Left hindlimb (tissue), 1 donor: ENCODE measurements around the gene ZDHHC14.
"Not testable (repeated sequence)": the region's sequence is repeated elsewhere in the genome, so short reads cannot be mapped to it uniquely, and the experiment has no call there.

Experiments
- DNase-seq: peaks from one replicate; pipeline ENCODE4 v3.0.0-alpha.2; 2018

Gene ZDHHC14

GRCh38 chr6:157449610-157450009, 68.6 kb downstream of the ZDHHC14 start:
- no peak for DNase-seq

DNA sequence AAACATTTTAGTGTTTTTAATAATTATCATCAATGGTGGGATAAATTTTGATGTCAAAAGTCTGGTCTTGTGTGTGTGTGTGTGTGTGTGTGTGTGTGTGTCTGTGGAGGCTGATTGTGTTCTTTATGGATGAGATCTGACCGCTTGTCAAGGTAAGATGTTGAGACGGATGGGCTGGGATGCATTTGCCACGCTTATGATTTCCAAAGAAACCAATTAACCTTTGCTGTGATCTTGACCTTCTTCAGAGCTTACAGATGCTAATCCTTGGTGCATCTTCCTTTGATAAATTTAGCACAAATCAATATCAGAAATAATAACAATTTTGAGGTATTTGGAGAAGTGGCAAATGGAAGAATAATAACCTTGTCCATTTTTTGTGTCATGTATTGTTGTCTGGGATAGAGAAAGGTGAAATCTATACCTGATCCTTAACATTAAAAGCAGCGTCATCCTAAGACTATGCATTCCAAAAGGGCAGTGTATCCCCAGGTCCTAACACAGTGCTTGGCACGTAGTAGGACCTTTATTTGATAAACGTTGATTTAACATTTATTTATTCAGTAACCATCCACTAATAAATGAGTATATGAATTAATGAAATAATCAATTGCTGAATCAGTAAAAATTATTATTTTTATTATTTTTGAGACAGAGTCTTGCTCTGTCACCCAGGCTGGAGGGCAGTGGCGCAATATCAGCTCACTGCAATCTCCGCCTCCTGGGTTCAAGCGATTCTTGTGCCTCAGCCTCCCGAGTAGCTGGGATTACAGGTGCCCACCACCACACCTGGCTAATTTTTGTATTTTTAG, 70.1 kb downstream of the ZDHHC14 start:
- DNase-seq: no peak

DNA sequence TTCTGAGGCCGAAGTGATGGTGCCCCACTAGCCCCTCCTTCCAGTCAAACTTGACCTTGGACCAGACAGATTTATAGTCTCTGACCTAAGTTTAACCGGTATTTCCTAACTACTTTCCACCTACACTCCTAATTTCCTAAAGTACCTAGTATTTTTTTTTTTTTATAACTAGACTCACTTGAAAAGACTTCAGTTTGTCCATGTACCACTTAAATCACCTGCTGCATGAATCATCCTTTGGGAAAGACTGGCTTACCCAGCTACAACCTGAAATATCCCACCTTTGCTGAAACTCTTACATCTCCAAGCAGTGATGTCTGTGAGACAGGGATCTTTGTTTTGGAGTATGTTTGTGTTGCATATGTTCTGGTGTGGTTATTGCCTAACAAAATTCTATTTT, 71.1 kb downstream of the ZDHHC14 start:
- DNase-seq: no peak

DNA sequence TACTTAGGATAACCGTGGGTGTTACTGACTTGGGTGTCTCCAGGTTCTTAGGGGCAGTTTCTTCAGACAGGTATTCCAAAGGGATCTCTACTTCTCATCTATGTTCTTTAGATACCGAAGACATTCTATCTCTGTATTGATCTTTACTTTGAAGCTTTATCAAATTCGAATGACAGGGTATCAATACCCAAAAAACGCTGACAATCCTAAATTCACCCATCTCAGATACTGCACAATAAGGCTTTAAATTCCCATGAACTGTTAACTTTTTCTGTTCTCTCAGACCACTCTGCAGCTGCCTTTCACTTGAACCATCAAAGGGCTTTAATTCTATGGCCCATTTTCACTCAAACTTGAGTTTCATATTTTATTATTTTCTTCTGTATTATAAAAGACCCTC, 72.1 kb downstream of the ZDHHC14 start:
- DNase-seq: no peak

DNA sequence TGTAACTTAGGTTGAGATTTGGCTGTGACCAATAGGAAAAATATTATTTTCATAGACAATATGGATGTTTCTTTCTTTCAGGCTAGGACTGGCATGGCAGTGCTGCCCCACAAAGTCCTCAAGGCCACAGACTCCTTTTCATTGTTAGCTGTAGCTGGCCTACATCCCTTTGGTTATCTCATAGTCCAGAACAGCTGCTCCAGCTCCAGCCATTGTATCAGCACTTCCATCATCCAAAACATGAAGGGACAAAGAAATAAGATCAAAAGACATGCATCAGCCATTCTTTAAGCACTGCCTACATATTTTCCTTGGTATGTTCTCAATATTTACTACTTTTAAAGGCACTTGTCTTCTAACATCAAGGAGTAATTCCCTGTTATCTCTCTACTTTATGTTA, 73.0 kb downstream of the ZDHHC14 start:
- no peak for DNase-seq

- no peak for DNase-seq
These were observed 74.0 kb downstream of the ZDHHC14 start for GRCh38 chr6:157454762-157455714.

DNA sequence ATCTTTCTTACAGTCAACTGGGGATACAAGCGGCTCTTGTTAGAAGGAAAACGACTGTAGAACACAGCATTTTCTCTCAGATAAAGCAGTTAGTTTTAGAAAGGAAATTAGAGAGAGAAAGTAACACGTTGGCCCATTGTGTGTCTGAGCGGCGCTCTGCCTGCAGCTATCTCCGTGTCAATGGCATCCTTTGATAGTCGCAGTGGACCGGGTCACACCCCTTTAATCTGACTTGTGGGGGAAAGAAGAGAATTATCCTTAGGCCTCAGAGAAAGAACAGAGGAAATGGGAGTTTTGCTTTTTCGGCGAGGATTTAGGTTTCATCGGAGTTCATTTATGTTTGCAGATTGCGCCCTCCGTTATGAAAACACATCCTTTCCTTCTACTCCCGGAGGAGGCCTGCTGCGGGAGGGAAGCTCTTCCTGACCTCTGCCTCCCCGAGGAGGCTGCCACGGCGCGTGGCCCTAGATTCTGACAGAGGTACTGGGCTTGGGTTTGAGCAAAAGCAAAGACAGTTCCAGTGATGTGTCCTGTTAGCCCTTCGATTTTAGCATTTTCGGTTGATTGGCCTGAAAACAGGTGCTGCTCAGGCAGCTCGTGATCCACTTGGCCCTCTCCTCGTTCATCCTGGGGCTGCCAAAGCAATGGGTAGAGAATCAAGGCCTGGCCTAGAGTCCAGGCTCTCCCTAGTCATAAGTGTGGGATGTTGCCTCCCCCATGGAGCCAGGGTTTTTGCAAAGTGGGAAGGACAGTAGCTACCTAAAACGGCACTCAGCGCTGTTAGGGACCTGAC, 74.9 kb downstream of the ZDHHC14 start:
- no peak for DNase-seq

GRCh38 chr6:157456524-157456829, 75.5 kb downstream of the ZDHHC14 start:
- DNase-seq: no peak

GRCh38 chr6:157457787-157458186, 76.8 kb downstream of the ZDHHC14 start:
- DNase-seq: no peak

DNA sequence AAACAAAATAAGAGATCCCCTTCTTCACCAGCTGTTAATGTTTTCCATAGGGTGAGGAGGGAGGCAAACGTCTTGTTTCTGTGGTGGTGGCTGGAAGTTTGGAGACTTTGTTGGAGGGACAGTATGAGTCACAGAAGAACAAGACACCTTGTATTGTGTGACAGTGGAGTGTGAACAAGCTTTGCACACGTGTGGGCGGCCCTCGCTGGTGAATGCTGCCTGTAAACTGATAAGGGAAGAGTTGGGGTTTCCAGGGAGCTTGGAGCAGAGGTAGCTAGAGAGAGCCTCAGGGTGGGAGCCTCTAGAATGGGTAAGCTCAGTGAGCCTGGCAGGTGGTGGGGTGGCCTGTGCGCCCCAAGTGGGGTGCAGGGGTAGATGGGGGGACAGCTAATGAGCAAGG, 78.3 kb downstream of the ZDHHC14 start:
- DNase-seq: no peak

GRCh38 chr6:157460182-157460999, 79.4 kb downstream of the ZDHHC14 start:
- no peak for DNase-seq

DNA sequence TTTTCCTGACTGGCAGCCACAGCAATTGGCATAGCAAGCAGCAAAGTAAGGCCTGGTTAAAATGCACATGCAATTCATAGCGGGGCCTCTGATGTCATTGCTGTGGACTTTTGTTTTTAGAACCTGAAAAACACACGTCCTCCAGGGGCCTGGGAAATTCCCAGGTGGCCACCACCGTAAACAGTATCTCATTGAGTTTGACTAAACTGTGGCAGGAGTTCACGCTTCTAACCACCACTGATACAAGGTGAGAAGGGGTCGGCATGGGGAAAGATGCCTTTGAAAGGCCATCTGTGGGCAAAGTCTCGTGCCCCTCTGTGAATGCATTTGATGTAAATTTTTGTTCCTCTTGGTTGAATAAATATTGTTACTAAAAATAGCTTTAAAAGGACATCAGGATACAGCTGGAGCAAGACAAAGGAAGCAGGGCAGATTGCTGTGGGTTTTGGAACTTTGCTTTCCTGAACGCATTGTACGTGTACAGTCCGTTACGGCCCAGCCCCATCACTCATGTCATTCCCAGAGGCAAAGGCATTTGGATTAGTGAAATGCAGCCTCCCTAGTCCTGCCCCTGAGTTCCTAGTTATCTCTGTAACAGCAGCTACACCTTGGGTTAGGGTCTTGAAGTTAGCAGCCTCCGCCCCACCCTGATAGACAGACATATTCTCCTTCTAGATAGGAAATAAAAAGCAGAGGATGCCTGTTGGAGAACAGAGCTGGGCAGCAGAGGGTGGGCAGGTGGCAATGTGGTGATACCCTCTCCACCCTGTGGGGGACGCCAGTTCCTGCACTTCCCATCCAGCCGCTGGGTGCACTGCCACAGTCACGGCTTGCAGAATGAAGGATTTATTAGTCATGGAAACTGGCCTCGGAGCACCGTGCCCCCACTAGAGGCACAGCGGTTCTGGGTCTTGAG, 80.3 kb downstream of the ZDHHC14 start:
- no peak for DNase-seq

- DNase-seq: no peak
These were observed 82.2 kb downstream of the ZDHHC14 start for GRCh38 chr6:157462956-157463742.

- DNase-seq: not testable (repeated sequence)
These were observed 82.7 kb downstream of the ZDHHC14 start for GRCh38 chr6:157463743-157464135.

DNA sequence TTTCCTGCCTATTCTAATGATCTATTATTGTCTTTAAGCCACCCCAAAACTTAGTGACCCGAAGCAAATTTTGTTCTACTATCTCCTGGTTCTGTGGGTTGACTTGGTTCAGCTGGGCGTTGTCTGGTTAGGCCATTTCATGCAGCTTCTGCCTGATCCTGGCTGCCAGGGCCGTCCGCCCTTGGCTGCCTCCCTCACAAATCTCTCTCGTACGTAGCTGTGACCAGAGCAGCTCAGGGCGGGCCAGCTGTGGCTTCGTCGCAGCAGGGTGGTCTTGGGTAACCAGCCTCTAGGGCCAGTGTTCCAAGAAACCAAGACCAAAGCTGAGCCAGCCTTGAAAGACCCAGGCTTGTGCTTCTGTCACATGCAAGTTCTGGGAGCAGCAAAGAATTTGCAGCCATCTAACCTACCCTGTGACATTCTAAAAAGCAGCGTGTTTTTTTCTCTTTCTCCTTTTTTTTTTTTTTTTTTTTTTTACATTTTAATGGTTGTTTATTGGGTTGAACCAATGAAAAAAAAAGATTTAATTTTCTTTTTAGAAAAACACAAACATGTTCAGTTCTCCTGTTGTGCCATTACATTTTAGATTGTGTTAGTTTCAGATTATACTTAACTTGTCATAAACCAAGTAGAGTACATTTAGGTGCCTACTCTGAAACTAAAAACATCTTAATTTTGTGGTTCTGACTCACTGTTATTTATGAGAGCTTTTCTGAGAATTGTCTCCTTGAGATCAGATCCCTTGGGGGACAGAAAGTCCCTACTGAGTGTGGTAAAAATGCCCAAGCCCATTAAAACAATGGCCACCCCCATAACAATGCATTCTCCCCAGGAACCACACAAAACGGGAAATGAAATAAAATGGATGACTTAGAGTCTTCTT, 83.9 kb downstream of the ZDHHC14 start:
- DNase-seq: no peak

GRCh38 chr6:157466342-157466648, 85.3 kb downstream of the ZDHHC14 start:
- no peak for DNase-seq

DNA sequence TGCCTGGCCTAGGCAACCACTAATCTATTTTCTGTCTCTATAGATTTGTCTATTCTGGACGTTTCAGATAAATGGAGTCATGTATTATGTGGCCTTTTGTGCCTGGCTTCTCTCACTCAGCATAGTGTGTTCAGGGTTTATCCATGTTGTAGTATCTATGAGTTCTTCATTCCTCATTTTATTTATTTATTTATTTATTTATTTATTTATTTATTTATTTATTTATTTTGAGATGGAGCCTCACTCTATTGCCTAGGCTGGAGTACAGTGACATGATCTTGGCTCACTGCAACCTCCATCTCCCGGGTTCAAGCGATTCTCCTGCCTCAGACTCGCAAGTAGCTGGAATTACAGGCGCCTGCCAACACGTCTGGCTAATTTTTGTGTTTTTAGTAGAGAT, 86.3 kb downstream of the ZDHHC14 start:
- DNase-seq: not testable (repeated sequence)

GRCh38 chr6:157468054-157468453, 87.1 kb downstream of the ZDHHC14 start:
- DNase-seq: no peak

- no peak for DNase-seq
These were observed 87.6 kb downstream of the ZDHHC14 start for GRCh38 chr6:157468574-157468973.

GRCh38 chr6:157469378-157469777, 88.4 kb downstream of the ZDHHC14 start:
- DNase-seq: no peak
